GM12872 (cell line): ENCODE measurements around the gene TBATA.

Experiments
- CTCF ChIP-seq: IDR thresholded peaks from 3 replicates; pipeline ENCODE4 v1.5.1; 2011; ENCODE audit warnings: low read depth, mild to moderate bottlenecking, low read length, moderate library complexity; ENCODE audit not compliant: insufficient read depth

Gene TBATA

GRCh38 chr10:70815504-70816219, 30.5 kb upstream of the TBATA start, which contains the start of gene SGPL1:
Gene SGPL1, plus strand, starts transcription at chr10:70815948. Its CDS starts 906 bp downstream, at chr10:70816854.
- peak; percentile 92 for TF ChIP-seq CTCF

GRCh38 chr10:70814126-70814525, 28.9 kb upstream of the TBATA start:
- TF ChIP-seq CTCF, result no peak

- TF ChIP-seq CTCF, result no peak
Observed at GRCh38 chr10:70812814-70813213, 27.6 kb upstream of the TBATA start.

- TF ChIP-seq CTCF, result no peak
Observed at GRCh38 chr10:70811881-70812280, 26.7 kb upstream of the TBATA start.

- no peak for TF ChIP-seq CTCF
Observed at GRCh38 chr10:70810967-70811366, 25.8 kb upstream of the TBATA start.

GRCh38 chr10:70809726-70810125, 24.5 kb upstream of the TBATA start:
- no peak for TF ChIP-seq CTCF

GRCh38 chr10:70809011-70809611, 23.9 kb upstream of the TBATA start:
- no peak for TF ChIP-seq CTCF
